ENCODE data around the gene PHYH. TPM values are rescaled to one million over a fixed set of nuclear protein-coding genes. Genes with fewer than 3 reads are reported as not detected.
"Not testable (repeated sequence)": the region's sequence is repeated elsewhere in the genome, so short reads cannot be mapped to it uniquely, and the experiment has no call there.

The PHYH gene
- 17.1 and 17.2 TPM in 2 replicates for total RNA-seq

DNA sequence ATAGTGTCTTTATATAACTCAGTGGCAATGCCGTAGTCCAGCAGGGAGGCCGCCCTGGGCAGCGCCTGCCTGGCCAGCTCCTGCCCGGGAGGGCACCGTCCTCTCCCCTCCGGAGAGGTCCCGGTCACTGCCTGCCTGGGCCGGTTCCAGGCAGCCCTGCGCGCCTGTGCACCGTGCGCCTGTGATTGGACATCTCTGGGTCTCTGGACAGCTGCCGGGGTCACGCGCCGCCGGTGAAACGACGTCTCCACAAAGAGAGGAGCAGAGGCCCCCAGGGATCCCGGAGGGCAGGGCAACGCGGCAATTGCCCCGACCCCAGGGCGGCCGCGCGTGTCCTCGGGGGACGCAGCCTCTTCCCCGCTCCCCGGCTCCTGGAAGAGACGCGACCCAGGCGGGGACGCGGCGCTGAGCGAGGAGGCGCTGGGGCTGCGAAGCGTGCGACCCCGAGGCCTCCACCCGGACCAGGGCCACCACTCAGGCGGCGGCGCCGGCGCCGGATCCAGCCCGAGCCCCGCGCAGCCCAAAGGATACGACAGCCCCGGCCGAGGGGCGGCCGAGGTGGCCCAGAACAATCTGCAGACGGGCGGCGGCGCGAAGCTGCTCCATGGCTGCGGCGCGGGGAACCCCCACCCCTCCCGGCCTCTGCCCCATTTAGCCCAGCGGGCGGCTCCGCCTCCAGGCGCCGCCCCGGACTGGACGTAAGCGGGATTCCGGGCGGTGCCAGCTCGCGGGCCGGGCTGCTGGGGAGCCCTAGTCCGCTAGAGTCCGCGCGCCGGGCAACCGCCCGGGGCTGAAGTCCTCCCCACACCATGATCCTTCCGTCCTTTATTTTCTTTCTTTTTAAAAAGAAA is at the start of gene PHYH:
PHYH (minus strand) TSS at position 628 of the 851 bp plus-strand sequence; CDS start at position 606, 22 bp downstream.
- DNase-seq (ENCODE audit: extremely low read depth, low read depth, low spot score) = no peak

DNA sequence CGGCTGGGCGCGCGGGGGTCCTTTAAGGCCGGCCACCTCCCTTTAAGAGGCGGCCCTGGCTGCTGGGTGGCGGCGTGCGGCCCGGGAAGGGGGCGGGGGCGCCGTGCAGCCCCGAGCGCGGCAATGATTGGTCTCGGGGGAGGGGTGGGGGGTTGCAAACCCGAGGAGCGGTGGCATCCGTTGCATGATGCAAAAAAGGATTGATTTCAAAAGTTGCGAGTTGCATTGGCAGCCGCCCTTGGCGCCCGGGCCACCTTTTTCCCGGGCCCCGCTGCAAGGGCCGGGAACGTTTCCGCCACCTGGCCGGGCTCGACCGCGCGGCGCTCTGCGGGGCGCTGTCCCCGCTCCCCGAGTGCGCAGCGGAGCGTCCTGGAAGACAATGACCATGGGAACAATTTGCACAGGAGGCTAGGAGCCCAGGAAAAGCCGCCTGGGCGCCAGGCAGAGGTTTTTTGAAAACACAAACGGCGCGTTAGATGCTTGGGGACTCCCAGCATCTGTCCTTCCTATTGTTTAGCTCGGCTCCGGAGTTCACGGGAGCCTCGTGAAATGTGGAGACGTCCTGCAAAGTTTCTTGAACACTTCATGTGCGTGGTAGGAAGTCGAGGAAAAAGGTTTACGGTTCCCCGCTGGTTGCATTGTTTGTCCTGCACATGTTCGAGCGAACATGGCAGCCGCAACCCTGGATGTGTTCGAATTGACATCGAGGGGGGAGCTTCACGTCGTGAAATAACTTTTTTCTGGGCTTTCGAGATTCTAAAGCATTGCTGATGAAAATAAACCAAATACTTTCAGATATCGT is 48.6 kb upstream of the PHYH start, which contains the start of gene SEPHS1:
SEPHS1 (minus strand) TSS at position 78 of the 802 bp plus-strand sequence. CDS start 3,343 bp downstream, outside the sequence.
- DNase-seq (ENCODE audit: extremely low read depth, low read depth, low spot score) = no peak

DNA sequence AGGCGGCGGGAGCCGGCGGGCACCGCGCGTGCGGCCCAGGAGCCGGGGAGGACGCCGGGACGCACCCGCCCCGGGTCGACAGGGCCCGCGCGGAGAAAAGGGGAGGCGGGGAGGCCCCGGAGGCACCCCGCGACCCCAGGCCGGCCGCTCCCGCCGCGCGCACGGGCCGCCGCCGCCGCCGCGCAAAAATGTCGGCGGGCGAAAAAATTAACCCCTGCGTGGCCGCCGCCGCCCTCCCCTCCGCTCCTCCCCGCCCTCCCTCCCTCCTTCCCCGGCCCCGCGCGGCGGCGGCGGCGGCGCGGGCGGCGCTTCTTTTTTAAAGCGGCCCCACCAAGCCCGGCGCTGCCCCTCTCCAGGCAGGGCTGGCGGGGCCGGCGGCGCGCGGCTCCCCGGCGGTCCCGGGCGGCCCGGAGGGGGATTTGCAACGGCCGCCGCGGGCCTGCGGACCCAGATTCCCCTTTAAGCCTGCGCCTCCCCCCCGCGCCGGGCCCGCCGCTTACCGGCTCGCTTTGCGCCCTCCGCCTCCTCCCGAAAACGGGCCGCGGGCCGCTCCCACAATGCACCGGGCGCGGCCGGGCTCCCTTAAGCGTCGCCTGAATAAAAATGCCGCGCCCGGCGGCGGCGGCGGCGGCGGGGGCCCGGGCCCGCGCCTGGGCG is 47.8 kb upstream of the PHYH start:
- no peak for DNase-seq (ENCODE audit: extremely low read depth, low read depth, low spot score)

DNA sequence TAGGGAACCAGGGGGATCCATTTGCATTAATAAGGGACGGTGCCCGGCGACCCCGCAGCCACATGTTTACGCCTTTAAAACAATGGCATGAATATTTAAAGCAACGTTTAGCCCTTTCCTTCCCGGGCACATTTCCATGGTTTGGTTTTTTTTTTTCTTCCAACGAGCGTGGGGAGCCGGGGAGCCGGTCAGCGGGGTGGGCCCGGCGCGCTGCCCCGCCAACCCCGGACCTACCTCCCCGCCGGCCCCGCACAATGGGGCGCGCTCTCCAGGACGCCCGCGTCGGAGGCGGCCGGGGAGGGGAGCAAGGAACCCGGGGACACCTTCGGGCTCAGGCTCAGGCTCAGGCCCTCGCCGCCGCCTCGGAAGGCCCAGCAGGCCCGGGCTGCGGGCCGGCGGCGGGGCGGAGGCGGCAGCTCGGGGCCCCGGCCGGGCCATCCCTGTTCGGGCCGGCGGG is 47.2 kb upstream of the PHYH start:
- no peak for DNase-seq (ENCODE audit: extremely low read depth, low read depth, low spot score)

DNA sequence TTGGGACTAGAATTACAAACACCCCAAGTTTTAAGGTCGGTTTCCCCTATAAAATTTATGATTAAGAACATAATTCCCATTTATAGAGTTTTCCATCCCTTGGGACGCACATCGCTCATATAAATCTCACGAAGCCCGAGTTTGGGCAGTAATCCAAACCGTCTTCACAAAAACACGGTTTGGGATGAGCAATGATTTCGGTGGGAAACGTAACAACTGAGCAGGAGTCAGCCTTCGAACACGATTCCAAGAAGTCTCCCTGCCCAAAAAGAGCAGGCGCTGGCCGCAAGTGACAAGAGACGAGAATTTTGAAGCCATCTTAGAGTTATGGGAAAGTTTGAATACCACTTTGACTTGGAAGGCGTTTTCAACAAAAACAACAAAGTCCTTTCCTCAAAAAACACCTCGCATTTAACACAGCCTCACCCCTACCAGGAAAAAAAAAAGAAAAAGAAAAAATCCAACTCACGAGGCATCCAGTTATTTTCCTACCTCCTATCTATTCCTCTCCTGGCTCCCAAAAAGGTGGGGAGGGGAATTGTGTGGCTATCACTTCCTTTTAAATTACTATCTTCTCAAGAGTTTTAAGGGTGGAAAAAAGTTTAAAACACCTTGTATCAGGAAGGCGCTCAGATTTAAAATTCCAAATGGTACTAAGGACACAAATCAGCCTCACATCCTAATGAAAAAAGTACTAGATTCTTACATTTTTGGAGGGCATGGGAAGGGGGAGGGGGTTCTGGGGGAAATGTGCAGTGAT is 46.6 kb upstream of the PHYH start:
- no peak for DNase-seq (ENCODE audit: extremely low read depth, low read depth, low spot score)

DNA sequence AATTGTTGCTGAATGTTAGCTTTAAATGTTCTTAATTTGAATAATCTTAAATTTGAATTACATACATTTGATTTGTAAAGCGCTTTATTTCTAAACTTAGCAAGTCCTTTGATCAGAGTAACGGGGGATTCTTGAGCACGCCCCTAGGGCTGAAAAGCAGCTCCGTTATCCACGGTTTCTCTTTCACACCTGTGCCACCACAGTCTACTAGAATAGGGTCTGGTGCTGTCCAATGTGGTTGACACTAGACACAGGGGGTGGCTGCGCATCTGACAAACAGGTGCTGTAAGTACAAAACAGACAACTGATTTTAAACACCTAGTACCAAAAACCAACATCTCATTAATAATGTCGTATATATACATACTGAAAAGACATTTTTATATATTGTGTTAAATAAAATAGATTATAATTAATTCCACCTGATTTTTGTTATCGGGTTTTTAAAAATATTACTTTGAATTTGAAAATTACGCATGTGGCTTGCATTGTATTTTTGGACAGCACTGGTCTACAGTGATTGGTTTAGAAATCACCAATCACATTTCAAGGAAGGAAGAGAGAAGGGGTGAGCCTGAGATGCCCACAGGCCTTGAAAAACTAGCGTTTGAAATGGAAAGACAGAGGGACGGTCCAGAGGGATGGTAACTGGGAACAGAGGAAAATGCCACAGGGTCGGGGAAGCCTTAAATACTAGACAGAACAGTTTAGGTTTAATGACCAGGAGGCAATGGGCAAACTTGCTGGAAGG is 40.9 kb upstream of the PHYH start:
- no peak for DNase-seq (ENCODE audit: extremely low read depth, low read depth, low spot score)

DNA sequence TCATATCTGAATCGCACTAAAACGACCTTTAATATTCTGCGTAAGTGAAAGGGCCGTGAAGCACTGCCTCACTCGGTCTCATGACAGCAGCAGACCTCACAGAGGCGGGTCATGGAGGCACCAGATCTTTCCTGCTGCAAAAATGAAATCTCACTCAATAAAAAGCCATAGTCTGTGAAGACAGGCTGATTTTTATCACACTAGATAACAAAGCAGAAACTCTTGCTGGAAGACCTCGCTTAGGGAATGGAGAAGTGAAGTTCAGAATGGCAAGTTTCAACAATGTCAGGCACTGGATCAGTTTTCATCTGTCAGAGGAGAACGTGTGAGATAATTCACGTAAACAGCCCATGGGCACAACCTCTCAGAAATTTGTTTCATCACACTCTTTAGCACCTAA is 40.2 kb upstream of the PHYH start:
- DNase-seq (ENCODE audit: extremely low read depth, low read depth, low spot score) = no peak

DNA sequence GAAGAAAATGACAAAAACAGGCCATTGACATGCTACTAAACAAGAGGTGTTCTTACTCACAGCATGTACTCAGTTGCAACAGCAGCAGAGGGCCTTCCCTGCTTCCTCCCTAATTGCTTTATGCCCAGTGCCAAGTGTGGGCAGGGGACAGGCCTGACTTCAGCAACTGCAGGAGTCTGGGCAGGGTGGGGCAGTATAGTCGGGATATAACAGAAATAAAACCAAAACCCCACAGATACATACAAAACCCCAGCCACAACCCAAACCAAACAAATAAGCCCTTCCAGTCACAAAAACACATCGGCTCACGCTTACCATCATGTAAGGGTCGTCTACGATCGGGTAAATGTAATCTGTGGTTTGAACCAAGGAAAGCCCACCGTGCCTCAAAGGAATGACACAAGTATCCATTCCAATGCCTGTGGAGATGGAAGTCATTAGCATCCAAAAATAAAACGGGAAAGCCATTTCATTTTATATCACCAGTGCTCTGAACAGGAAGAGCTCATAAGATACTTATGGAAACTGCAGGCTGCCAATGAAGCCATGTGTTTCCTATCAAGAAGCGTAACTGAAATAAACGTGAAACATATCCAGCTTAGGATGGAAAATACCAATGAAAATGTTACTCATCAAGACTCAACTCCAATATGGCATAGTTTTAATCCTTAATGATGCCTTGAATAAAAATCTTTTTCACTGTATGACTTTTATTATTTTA is 38.7 kb upstream of the PHYH start:
- DNase-seq (ENCODE audit: extremely low read depth, low read depth, low spot score) = no peak

DNA sequence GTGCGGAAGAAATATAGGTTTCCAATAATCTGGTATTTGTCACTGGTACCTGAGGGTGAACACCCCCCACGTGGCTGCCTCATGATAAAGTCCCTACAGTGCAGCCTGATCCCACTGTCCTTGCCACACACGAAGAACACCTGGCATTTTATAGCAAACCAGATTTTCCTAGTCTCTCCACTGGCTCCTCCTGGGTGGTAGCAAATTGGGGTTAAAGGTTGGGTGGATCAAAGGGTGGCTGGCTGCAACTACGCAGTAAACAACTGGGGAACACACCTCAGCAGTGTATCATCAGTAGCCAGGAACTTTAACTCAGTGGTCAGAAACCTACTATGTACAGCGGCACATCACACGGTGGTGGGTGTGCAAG is 37.9 kb upstream of the PHYH start:
- DNase-seq (ENCODE audit: extremely low read depth, low read depth, low spot score) = no peak

DNA sequence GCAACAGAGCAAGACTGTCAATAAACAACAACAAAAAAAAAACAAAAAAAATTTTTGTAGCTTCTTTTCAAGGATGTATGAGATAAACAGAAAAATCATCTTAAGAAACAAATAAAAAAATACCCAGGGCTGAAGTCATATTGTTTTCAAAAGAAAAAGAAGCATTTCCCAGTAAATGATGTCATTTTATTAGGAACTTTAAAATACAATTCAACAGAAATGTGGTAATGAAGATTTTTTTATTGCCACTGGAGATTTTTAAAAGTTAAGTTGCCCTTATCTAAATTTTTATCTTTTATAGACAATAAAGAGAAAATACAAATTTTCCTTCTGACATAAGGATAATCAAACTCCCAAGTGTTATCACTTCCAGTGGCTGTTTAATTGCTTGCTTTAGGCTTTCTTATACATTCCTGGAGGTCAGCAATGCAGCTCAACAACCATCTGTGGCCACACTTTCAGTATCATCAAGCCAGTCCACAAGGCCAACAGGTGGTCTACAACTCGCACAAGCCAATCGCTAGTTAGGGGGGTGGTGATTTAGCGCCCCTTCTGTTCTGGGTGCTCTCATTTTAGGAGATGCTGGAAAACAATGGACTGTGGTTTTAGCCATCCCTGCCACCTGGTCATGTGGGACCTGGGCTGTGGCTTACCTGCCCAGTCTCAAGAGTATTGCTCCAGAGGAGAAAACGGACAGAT is 37.4 kb upstream of the PHYH start:
- DNase-seq (ENCODE audit: extremely low read depth, low read depth, low spot score) = no peak

DNA sequence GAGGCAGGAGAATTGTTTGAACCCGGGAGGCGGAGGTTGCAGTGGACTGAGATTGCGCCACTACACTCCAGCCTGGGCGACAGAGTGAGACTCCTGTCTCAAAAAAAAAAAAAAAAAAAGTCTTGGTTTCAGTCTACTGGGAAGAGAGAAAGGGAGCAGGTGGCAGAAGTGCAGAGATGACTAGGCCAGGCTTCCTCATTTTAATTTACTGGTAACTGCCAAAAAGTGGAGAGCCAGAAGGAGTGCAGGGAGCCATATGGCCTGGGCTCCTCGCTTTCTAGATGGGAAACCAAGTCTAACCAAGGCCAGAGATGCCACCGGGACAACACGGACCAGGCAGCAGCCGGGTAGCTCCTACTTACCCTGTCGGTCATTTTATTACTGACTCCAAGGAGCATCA is 36.0 kb upstream of the PHYH start:
- DNase-seq (ENCODE audit: extremely low read depth, low read depth, low spot score) = no peak

DNA sequence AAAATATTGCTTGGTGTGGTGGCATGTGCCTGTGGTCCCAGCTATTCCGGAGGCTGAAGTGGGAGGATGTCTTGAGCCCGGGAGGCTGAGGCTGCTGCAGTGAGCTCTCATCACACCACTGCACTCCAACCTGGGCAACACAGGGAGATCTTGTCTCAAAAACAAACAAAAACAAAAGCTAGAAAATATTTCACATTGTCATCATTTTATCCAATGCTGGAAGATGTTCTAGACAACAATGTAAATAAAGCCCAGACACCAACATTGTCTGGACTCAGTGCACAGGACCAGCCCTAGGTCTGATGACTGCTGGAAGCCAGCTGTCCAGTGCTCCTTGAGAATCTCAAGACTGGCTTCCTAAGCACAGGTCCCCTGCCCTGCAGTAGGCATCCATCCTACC is 34.7 kb upstream of the PHYH start:
- DNase-seq (ENCODE audit: extremely low read depth, low read depth, low spot score) = no peak

DNA sequence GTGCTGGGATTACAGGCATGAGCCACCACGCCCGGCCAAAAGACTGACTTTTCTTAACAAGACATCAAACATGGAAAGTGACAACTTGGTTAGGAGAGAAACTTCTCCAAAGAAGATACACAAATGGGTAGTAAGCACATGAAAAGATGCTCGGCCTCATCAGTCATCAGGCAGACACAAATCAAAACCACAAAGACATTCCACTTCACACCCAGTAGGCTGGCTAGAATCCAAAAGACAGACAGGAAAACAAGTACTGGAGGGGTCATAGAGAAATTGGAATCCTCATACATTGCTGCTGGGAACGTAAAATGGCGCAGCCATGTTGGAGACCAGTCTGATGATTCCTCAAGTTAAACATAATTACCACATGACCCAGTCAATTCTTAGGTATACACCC is 31.8 kb upstream of the PHYH start:
- DNase-seq (ENCODE audit: extremely low read depth, low read depth, low spot score) = no peak

DNA sequence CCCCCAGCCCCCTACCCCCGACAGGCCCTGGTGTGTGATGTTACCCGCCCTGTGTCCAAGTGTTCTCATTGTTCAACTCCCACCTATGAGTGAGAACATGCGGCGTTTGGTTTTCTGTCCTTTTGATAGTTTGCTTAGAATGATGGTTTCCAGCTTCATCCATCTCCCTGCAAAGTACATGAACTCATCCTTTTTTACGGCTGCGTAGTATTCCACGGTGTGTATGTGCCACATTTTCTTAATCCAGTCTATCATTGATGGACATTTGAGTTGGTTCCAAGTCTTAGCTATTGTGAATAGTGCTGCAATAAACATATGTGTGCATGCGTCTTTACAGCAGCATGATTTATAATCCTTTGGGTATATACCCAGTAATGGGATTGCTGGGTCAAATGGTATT is 31.1 kb upstream of the PHYH start:
- DNase-seq (ENCODE audit: extremely low read depth, low read depth, low spot score) = not testable (repeated sequence)

DNA sequence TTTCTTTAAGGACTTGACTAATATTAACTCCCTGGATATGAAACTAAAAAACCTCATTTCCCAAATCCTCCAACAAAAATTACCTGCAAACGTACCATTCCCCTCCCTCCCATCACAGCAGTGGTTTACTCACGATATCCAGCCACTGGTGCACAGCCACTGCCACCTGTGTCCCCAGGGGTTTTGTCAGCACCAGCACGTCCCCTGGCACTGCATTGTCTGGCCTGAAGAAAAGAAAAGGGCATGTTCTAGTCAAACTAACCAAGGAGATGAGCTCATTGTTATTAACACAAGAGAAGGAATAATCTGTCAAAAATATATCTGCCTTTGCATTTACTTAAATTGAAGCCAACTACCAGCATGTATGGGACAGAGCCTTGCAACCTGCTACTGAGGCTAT is 29.7 kb upstream of the PHYH start:
- no peak for DNase-seq (ENCODE audit: extremely low read depth, low read depth, low spot score)

DNA sequence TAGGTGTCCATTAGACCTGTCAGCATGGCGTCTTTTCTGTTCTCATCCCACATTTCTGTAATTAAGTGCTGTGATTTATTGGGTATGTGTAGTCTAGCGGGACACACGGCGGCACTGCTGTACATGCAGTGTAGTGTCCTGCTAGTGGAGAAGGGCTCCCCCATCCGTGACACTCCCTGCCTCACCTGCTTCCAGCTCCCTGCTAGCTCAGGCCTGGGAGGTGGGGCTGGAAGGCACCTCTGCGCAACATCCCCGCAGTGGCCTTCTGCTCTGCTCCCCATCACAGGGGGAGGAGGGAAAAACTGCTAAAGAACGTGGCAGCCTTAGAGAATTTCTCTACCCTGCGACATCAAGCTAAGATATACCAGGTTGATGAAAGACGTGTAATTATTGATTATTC is 28.7 kb upstream of the PHYH start:
- DNase-seq (ENCODE audit: extremely low read depth, low read depth, low spot score) = no peak

DNA sequence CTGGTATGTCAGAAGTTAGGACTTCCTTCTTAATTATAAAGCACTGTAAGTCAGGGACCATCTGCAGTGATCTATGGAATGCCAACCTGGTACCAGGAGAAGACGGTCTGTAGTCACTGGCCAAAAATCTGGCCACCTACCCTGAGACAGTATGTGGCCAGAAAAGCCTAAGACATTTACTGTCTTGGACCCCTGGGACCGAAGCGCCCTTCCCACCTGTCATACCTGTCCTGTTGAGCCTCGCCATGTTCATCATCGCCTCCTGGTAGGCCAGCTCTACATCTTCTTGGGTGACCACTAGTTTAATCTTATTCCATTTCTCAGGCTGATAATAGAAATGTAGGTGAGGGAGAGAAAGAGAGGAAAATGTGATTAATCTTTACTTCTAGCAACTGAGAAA is 28.3 kb upstream of the PHYH start:
- DNase-seq (ENCODE audit: extremely low read depth, low read depth, low spot score) = no peak

DNA sequence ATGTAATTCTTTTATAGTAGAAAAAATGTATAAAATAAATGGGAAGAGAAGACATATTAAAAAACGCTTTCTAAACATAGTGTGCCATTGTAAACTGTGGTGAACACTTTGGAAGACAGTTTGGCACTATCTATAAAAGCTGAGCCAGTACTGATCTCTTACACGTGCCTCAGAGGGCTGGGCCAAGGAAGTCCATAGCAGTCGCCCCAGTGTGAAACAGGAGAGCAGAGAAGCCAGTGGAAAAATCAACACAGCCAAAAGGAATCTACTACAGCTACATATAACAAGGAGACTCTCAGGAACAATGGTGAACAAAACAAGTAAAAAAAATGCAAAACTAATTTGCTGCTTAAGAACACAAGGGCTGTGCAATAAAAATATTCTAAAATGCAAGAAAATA is 27.7 kb upstream of the PHYH start:
- no peak for DNase-seq (ENCODE audit: extremely low read depth, low read depth, low spot score)

All from glomerular endothelial cell (primary cell).